ENCODE results near the gene METTL9.

DNA sequence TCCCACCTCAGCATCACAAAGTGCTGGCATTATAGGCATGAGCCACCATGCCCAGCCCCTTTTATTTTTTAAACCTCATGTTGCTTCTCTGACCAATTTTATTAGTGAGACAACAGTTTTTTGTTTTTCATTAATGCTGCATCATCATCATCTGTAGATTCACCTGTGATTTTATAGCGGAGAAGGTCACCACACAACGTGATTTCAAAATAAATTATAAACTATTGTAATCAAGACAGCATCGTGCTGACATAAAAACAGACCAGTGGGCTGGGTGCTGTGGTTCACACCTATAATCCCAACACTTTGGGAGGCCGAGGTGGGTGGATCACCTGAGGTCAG is 28.7 kb upstream of the METTL9 start:
- TF ChIP-seq, protein P1, sequence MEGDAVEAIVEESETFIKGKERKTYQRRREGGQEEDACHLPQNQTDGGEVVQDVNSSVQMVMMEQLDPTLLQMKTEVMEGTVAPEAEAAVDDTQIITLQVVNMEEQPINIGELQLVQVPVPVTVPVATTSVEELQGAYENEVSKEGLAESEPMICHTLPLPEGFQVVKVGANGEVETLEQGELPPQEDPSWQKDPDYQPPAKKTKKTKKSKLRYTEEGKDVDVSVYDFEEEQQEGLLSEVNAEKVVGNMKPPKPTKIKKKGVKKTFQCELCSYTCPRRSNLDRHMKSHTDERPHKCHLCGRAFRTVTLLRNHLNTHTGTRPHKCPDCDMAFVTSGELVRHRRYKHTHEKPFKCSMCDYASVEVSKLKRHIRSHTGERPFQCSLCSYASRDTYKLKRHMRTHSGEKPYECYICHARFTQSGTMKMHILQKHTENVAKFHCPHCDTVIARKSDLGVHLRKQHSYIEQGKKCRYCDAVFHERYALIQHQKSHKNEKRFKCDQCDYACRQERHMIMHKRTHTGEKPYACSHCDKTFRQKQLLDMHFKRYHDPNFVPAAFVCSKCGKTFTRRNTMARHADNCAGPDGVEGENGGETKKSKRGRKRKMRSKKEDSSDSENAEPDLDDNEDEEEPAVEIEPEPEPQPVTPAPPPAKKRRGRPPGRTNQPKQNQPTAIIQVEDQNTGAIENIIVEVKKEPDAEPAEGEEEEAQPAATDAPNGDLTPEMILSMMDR (IDR thresholded peaks at IDR 0.05) = no peak
- TF ChIP-seq POLR2A (IDR thresholded peaks at IDR 0.05) = no peak

Data from stomach (tissue), 4 donors.